GM10248 (cell line): ENCODE data around the gene ACOX1.

Experiments used
- CTCF ChIA-PET: fragments of 300-600 bp; sonication (Branson Sonifier 250); formaldehyde crosslinking; extraction: SDS; loops from one replicate; lab custom pipeline; 2021; ENCODE audit warnings: antibody characterized with exemption; lab: Yijun Ruan, JAX
- POLR2A ChIA-PET: fragments of 350-650 bp; sonication (Branson Sonifier 250); formaldehyde crosslinking; extraction: SDS; loops from one replicate; lab custom pipeline; 2020; ENCODE audit warnings: antibody characterized with exemption; lab: Yijun Ruan, JAX
- DNase-seq: peaks from one replicate; pipeline ENCODE4 v3.0.0; 2012; ENCODE audit errors: extremely low spot score
- CTCF ChIP-seq: IDR thresholded peaks from 2 replicates; pipeline ENCODE4 v1.5.1; 2012; ENCODE audit warnings: mild to moderate bottlenecking, low read depth; ENCODE audit errors: extremely low read depth, missing control alignments, control extremely low read depth

The ACOX1 gene

GRCh38 chr17:75920045-75920560 is 58.9 kb downstream of the ACOX1 start:
- TF ChIP-seq CTCF = no peak
- DNase-seq = no peak
- ChIA-PET CTCF (interaction anchor here (0.7 to 2.2 kb wide), 6 partner anchors 10 to 262 kb away, joined by 3 to 7 read pairs (median 4); no protein-coding TSS in a partner anchor), POLR2A (interaction anchor here (0.5 to 0.7 kb wide), 2 partner anchors 12 to 24 kb away, joined by 3 to 6 read pairs; partner anchors contain the start of gene TRIM65)

GRCh38 chr17:75919611-75920010 is 59.4 kb downstream of the ACOX1 start:
- CTCF ChIA-PET = interaction anchor here (1.3 to 2.2 kb wide), 5 partner anchors 10 to 262 kb away, joined by 3 to 10 read pairs (median 6); no protein-coding TSS in a partner anchor
- no peak for DNase-seq

GRCh38 chr17:75917917-75918445 is 61.0 kb downstream of the ACOX1 start:
- ChIA-PET POLR2A (no interaction called here), CTCF (interaction anchor here (2.0 to 5.0 kb wide), 3 partner anchors 9 to 96 kb away, joined by 6 to 27 read pairs (median 10); partner anchors contain the start of gene MRPL38)
- DNase-seq = no peak
- no peak for TF ChIP-seq CTCF

More at GRCh38 chr17:75919611-75920010, 59.4 kb downstream of the ACOX1 start:
- no peak for TF ChIP-seq CTCF
- POLR2A ChIA-PET = interaction anchor here (0.5 to 0.7 kb wide), 2 partner anchors 13 to 23 kb away, joined by 3 to 6 read pairs; partner anchors contain the start of gene TRIM65

- DNase-seq = no peak
- POLR2A ChIA-PET = no interaction called here
- TF ChIP-seq CTCF = no peak
- CTCF ChIA-PET = interaction anchor here (2.0 to 5.0 kb wide), 3 partner anchors 10 to 97 kb away, joined by 6 to 27 read pairs (median 10); partner anchors contain the start of gene MRPL38
These were observed 61.6 kb downstream of the ACOX1 start for GRCh38 chr17:75917141-75917916.

- no peak for TF ChIP-seq CTCF
- DNase-seq = no peak
- ChIA-PET CTCF (interaction anchor here (1.0 to 5.0 kb wide), 4 partner anchors 10 to 364 kb away, joined by 4 to 27 read pairs (median 7); no protein-coding TSS in a partner anchor), POLR2A (interaction anchor here (0.6 kb wide), 1 partner anchor 65 kb away, joined by 7 read pairs; no protein-coding TSS in a partner anchor)
These were observed 63.7 kb downstream of the ACOX1 start for GRCh38 chr17:75915268-75915667.
